Embryonic facial prominence (tissue), 1 donor: Measurements from ENCODE around the gene MCCC1.
"Not testable (repeated sequence)": the region's sequence is repeated elsewhere in the genome, so short reads cannot be mapped to it uniquely, and the experiment has no call there.

Experiments used
- DNase-seq: peaks from one replicate; pipeline ENCODE4 v3.0.0-alpha.2; 2016; ENCODE audit errors: extremely low spot score

The MCCC1 gene

GRCh38 chr3:183099026-183099837 lies at the start of gene MCCC1:
MCCC1 (minus strand) TSS chr3:183099496; CDS start chr3:183099440, 56 bp downstream.
- peak; percentile 96 for DNase-seq

- DNase-seq: no peak
Measured at GRCh38 chr3:183148056-183148455, 48.8 kb upstream of the MCCC1 start.

- DNase-seq: no peak
Measured at GRCh38 chr3:183144363-183144762, 45.1 kb upstream of the MCCC1 start.

GRCh38 chr3:183142199-183142598 lies 42.9 kb upstream of the MCCC1 start:
- DNase-seq: no peak

- no peak for DNase-seq
Measured at GRCh38 chr3:183134844-183135243, 35.5 kb upstream of the MCCC1 start.

GRCh38 chr3:183132409-183132808 lies 33.1 kb upstream of the MCCC1 start:
- DNase-seq: no peak

GRCh38 chr3:183131735-183132134 lies 32.4 kb upstream of the MCCC1 start:
- no peak for DNase-seq

GRCh38 chr3:183131186-183131725 lies 32.0 kb upstream of the MCCC1 start:
- DNase-seq: no peak

GRCh38 chr3:183129243-183129642 lies 29.9 kb upstream of the MCCC1 start:
- no peak for DNase-seq

GRCh38 chr3:183128709-183129108 lies 29.4 kb upstream of the MCCC1 start:
- no peak for DNase-seq

- no peak for DNase-seq
Measured at GRCh38 chr3:183123891-183124290, 24.6 kb upstream of the MCCC1 start.

GRCh38 chr3:183122257-183122932 lies 23.1 kb upstream of the MCCC1 start:
- DNase-seq: peak; percentile 77

- DNase-seq: no peak
Measured at GRCh38 chr3:183120538-183121215, 21.4 kb upstream of the MCCC1 start.

GRCh38 chr3:183117056-183117455 lies 17.8 kb upstream of the MCCC1 start:
- no peak for DNase-seq

GRCh38 chr3:183116025-183116614 lies 16.8 kb upstream of the MCCC1 start:
- no peak for DNase-seq

GRCh38 chr3:183114384-183115178 lies 15.3 kb upstream of the MCCC1 start:
- no peak for DNase-seq

GRCh38 chr3:183109847-183110246 lies 10.6 kb upstream of the MCCC1 start:
- not testable (repeated sequence) for DNase-seq

- DNase-seq: no peak
Measured at GRCh38 chr3:183108470-183108869, 9.2 kb upstream of the MCCC1 start.

GRCh38 chr3:183108001-183108449 lies 8.7 kb upstream of the MCCC1 start:
- no peak for DNase-seq

GRCh38 chr3:183107372-183107771 lies 8.1 kb upstream of the MCCC1 start:
- not testable (repeated sequence) for DNase-seq

GRCh38 chr3:183106635-183107034 lies 7.3 kb upstream of the MCCC1 start:
- DNase-seq: no peak
